K562 (cell line): ENCODE measurements around the gene HOXC5. TPM values are rescaled to one million over a fixed set of nuclear protein-coding genes. Genes with fewer than 3 reads are reported as not detected.

Experiments used
- EGR1 ChIP-seq: fragments of 450-650 bp; conservative IDR thresholded peaks from 2 replicates; pipeline ENCODE4 v1.6.1; 2017; ENCODE audit warnings: mild to moderate bottlenecking
- GATA2 ChIP-seq: sonication (generic); formaldehyde crosslinking; IDR thresholded peaks from 2 replicates; pipeline ENCODE4 v1.4.0; 2020; ENCODE audit warnings: mild to moderate bottlenecking, missing genetic modification reagents
- HIVEP1 ChIP-seq: fragments of 250-450 bp; sonication (Bioruptor Pico); IDR thresholded peaks from 2 replicates; pipeline ENCODE4 v1.4.0; 2020; ENCODE audit warnings: mild to moderate bottlenecking
- MCM5 ChIP-seq: fragments of 450-650 bp; IDR thresholded peaks from 2 replicates; pipeline ENCODE4 v1.6.1; 2016; ENCODE audit warnings: low read depth
- ZBTB7A ChIP-seq: IDR thresholded peaks from 2 replicates; pipeline ENCODE4 v1.6.1; 2011; ENCODE audit warnings: low read depth, mild to moderate bottlenecking, low read length, moderate library complexity, borderline replicate concordance; ENCODE audit not compliant: control insufficient read depth
- polyA plus RNA-seq, 8 experiments: library from polyadenylated mRNA; depleted of rRNA in 4 of 8; stranded (reverse) in 5 of 8; unstranded in 3 of 8; fragments of >200 nt; fragmentation: Nextera tagmentation in 2 of 8; fragmentation: Illumina TruSeq in 1 of 8; extraction: Ambion mirVana in 2 of 8; extraction: Trizol in 1 of 8; gene quantifications; 2 replicates each; pipeline versions ENCODE4 v1.2.1 to v1.2.3, GENCODE V29; 2011 to 2014; ENCODE audit warnings: inconsistent platforms in 1 of 8, missing spikeins in 1 of 8
- total RNA-seq, 7 experiments: library from RNA; depleted of rRNA in 6 of 7; stranded (reverse); fragments of >200 nt in 6 of 7; fragmentation: Illumina TruSeq in 2 of 7; extraction: Trizol in 2 of 7; gene quantifications; 2 replicates each; pipeline versions ENCODE4 v1.2.1 to v1.2.3, GENCODE V29; 2011 to 2021; ENCODE audit warnings: low replicate concordance in 1 of 7
- TF ChIP-seq, protein P1 (sequence below), 2 experiments: fragments of 450-650 bp in 1 of 2; sonication (generic) in 1 of 2; formaldehyde crosslinking in 1 of 2; IDR thresholded peaks; 2 replicates each; pipeline versions ENCODE4 v1.7.1 to v1.9.0; 2016 to 2022; ENCODE audit warnings: inconsistent platforms in 1 of 2, mild to moderate bottlenecking in 1 of 2, missing genetic modification reagents in 1 of 2
- TF ChIP-seq, protein P2 (sequence below), 2 experiments: fragments of 450-650 bp; IDR thresholded peaks; 2 replicates each; pipeline ENCODE4 v1.6.1; 2018; ENCODE audit warnings: mild to moderate bottlenecking in 2 of 2, low read depth in 1 of 2; ENCODE audit not compliant: partially characterized antibody in 2 of 2
- TF ChIP-seq, protein P3 (sequence below): sonication (generic); formaldehyde crosslinking; IDR thresholded peaks from 2 replicates; pipeline ENCODE4 v1.8.0; 2022; ENCODE audit warnings: missing genetic modification reagents, mild to moderate bottlenecking, borderline replicate concordance

Gene HOXC5
- total and polyA plus RNA-seq, 9 of the 15 experiments (the other 6 are each of a cell fraction or from before 2014, with no cell fraction given), result 0.10 to 0.44 (median 0.18) TPM; not detected in 4

GRCh38 chr12:54002278-54002914 is 30.5 kb upstream of the HOXC5 start (continued):
- TF ChIP-seq, protein P1, sequence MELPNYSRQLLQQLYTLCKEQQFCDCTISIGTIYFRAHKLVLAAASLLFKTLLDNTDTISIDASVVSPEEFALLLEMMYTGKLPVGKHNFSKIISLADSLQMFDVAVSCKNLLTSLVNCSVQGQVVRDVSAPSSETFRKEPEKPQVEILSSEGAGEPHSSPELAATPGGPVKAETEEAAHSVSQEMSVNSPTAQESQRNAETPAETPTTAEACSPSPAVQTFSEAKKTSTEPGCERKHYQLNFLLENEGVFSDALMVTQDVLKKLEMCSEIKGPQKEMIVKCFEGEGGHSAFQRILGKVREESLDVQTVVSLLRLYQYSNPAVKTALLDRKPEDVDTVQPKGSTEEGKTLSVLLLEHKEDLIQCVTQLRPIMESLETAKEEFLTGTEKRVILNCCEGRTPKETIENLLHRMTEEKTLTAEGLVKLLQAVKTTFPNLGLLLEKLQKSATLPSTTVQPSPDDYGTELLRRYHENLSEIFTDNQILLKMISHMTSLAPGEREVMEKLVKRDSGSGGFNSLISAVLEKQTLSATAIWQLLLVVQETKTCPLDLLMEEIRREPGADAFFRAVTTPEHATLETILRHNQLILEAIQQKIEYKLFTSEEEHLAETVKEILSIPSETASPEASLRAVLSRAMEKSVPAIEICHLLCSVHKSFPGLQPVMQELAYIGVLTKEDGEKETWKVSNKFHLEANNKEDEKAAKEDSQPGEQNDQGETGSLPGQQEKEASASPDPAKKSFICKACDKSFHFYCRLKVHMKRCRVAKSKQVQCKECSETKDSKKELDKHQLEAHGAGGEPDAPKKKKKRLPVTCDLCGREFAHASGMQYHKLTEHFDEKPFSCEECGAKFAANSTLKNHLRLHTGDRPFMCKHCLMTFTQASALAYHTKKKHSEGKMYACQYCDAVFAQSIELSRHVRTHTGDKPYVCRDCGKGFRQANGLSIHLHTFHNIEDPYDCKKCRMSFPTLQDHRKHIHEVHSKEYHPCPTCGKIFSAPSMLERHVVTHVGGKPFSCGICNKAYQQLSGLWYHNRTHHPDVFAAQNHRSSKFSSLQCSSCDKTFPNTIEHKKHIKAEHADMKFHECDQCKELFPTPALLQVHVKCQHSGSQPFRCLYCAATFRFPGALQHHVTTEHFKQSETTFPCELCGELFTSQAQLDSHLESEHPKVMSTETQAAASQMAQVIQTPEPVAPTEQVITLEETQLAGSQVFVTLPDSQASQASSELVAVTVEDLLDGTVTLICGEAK (IDR thresholded peaks at IDR 0.05), result no peak
- TF ChIP-seq, protein P1 (CRISPR knock-in tag; IDR thresholded peaks at IDR 0.05), result no peak
- TF ChIP-seq HIVEP1 (CRISPR knock-in tag) (no peak), MCM5 (no peak), EGR1 (no peak), ZBTB7A (no peak), GATA2 (CRISPR knock-in tag) (no peak)
- TF ChIP-seq, protein P2, sequence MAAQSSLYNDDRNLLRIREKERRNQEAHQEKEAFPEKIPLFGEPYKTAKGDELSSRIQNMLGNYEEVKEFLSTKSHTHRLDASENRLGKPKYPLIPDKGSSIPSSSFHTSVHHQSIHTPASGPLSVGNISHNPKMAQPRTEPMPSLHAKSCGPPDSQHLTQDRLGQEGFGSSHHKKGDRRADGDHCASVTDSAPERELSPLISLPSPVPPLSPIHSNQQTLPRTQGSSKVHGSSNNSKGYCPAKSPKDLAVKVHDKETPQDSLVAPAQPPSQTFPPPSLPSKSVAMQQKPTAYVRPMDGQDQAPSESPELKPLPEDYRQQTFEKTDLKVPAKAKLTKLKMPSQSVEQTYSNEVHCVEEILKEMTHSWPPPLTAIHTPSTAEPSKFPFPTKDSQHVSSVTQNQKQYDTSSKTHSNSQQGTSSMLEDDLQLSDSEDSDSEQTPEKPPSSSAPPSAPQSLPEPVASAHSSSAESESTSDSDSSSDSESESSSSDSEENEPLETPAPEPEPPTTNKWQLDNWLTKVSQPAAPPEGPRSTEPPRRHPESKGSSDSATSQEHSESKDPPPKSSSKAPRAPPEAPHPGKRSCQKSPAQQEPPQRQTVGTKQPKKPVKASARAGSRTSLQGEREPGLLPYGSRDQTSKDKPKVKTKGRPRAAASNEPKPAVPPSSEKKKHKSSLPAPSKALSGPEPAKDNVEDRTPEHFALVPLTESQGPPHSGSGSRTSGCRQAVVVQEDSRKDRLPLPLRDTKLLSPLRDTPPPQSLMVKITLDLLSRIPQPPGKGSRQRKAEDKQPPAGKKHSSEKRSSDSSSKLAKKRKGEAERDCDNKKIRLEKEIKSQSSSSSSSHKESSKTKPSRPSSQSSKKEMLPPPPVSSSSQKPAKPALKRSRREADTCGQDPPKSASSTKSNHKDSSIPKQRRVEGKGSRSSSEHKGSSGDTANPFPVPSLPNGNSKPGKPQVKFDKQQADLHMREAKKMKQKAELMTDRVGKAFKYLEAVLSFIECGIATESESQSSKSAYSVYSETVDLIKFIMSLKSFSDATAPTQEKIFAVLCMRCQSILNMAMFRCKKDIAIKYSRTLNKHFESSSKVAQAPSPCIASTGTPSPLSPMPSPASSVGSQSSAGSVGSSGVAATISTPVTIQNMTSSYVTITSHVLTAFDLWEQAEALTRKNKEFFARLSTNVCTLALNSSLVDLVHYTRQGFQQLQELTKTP (IDR thresholded peaks at IDR 0.05; ENCODE audit: low read depth in 1 of 2, partially characterized antibody in 2 of 2), result no peak
- TF ChIP-seq, protein P3, sequence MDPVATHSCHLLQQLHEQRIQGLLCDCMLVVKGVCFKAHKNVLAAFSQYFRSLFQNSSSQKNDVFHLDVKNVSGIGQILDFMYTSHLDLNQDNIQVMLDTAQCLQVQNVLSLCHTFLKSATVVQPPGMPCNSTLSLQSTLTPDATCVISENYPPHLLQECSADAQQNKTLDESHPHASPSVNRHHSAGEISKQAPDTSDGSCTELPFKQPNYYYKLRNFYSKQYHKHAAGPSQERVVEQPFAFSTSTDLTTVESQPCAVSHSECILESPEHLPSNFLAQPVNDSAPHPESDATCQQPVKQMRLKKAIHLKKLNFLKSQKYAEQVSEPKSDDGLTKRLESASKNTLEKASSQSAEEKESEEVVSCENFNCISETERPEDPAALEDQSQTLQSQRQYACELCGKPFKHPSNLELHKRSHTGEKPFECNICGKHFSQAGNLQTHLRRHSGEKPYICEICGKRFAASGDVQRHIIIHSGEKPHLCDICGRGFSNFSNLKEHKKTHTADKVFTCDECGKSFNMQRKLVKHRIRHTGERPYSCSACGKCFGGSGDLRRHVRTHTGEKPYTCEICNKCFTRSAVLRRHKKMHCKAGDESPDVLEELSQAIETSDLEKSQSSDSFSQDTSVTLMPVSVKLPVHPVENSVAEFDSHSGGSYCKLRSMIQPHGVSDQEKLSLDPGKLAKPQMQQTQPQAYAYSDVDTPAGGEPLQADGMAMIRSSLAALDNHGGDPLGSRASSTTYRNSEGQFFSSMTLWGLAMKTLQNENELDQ (CRISPR knock-in tag), result no peak
